GM19468 (cell line): Measurements from ENCODE around the gene TSPAN18.

ENCODE experiments used
- ATAC-seq: cut with Tn5 transposase; IDR thresholded peaks from one replicate; pipeline ENCODE4 v1.9.1; 2021; ENCODE audit warnings: mild to moderate bottlenecking, moderate library complexity, moderate number of reproducible peaks; ENCODE audit not compliant: unreplicated experiment; ENCODE audit errors: extremely low read depth

TSPAN18 gene

DNA sequence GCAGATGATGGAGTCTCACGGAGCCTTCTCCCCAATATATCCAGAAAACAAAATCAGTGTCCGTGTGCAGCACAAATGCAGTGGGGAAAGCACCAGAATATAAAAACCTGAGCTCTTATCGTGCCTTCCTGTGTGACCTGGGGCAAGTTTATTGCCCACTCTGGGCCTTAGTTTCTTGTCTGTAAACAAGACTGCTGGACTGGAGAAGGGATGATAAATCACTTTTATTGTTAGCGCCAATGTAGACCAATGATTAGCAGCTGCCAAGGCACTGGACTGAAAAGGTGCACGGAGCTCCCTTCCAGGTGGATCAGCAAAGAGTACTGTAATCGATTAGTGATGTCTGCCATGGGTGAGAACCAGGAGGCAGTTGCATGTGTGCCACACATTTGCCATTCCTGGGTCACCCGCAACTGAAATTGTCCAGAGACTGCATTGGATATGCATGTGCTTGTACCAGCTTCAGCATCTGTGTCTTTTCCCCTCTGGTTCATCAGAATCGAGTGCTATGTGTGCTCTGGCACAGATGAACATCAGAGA, 89.2 kb downstream of the TSPAN18 start:
- no peak for ATAC-seq

GRCh38 chr11:44816761-44817160, 90.0 kb downstream of the TSPAN18 start:
- ATAC-seq: no peak

- no peak for ATAC-seq
Measured at GRCh38 chr11:44817207-44817949, 90.6 kb downstream of the TSPAN18 start.

DNA sequence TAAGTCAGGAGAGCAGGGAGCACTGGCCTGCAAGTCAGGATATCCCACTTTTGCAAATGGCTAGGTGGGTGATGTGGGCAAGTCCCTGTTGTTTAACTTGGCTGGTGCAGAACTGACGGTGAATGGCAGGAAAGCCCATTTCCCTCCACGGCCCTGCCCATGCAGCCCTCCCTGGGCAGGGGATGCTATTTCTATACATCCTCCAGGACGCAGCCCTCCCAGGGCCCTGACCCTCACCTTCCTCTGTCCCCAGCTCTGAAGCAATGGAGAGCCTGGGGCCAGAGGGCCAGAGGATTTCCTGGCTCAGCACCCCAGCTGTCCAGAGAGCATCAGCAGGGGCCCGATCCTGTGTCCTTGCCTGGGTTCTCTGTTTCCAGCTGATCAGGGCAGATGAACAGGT, 91.3 kb downstream of the TSPAN18 start:
- no peak for ATAC-seq

GRCh38 chr11:44819346-44819745, 92.6 kb downstream of the TSPAN18 start:
- no peak for ATAC-seq

DNA sequence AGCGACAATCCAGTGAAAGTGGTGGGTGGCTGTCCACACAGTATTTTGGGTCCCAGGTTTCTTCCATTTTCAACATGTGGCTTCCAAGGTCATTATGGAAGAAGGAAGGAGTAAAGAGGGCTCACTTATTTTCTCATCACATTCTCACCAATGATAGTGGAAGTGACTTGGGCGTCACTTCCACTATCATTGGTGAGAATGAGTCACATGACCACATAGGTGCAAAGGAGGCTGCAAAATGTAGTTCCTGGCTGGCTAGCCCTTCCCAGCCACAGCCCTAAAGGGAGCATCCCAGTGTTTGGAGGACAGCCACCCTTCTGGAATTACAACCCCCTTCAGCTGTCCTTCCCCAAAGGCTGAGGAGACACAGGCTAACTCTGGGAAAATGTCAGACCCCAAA, 95.6 kb downstream of the TSPAN18 start:
- no peak for ATAC-seq

DNA sequence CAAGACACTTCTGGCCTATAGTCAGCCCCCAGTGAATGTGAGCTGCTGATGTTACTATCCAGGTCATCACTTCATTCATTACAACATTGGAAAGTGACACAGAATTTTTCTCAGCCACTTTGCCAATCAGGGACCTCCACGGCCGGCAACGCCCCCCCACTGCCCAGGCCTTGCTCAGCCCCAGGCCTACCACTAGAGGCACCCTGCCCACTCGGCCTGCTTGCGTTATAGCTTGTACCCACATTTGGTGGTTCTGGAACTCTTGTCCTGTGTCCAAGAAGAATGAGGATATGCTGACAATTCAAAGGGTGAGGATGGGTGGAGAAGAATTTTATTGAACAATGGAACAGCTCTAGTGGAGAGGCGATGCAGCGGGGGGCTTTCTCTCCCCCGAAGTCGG, 96.2 kb downstream of the TSPAN18 start:
- no peak for ATAC-seq

DNA sequence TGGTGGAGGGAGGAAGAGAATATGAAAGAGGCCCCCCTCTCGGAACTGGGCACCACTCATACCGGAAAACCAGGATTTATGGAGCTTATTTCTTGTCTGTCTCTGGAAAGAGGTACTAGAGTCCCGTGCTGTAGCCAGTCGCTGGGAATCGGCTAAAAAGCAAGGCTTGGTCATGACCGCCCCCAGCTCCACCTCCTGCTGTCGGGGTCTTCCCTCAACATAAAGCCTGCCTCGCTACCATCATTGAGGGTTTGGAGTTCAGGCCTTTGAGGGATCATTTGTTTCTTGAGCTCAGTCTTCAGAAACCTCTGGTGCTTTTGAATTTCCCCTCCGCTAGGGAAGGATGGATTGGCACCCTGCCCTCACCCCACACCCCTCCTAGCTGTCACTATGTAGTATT, 97.1 kb downstream of the TSPAN18 start:
- no peak for ATAC-seq

DNA sequence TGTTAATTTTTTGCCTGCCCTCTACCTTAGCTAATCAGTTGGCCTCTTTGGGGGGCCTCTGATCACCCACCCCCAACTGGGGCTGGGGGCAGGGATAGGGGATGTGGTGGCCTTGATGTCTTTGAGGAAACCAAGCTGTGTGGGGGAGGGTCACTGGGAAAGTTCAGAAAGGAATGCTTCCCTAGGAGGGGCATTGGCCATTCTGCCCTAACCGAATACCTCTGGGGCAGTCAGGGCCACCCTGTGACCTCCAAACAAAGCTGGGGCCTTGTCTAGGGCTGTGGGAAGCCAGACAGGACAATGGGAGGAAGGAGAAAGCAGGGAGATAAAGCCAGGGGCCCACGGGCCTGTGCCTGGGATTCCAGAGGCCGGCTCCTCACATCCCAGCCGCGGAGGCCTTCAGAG, 97.5 kb downstream of the TSPAN18 start:
- no peak for ATAC-seq

GRCh38 chr11:44825058-44825785, 98.5 kb downstream of the TSPAN18 start:
- ATAC-seq: no peak

- ATAC-seq: no peak
Measured at GRCh38 chr11:44826922-44827643, 100.3 kb downstream of the TSPAN18 start.

DNA sequence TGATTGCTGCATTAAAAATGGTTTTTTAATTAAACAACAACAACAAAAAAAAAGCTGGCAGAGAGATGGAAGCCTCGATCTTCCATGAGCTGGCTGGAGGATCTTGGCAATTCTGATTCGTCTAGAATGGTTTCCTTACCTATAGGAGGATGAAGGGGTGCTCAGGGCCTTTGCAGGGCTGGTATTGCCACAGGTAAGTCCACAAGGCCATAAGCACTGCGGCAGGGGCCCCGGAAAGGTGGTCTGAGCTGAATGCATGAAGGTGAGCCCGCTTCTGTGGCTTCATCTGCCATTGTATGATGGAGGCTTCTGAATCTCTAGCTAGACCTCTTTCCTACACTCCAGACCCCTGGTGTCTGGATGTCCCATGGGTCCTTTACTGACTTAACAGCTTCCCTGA, 101.5 kb downstream of the TSPAN18 start:
- no peak for ATAC-seq

DNA sequence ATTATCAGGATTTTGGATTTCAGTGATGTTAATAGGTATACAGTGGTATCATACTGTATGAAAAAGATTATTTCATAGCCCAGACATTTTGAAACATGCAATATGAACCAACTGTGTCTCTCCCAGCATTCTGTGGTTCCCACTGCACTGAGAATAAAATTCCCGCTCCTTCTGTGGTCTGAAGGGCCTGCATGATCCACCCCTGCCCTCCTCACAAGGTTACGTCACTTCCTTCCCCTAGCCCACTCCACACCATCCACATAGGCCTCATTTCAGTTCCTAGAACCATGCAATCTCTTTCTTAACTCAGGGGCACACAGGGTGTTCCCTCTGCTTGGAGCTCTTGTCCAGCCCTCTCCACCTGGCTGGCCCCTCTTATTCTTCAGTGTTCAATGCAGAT, 103.1 kb downstream of the TSPAN18 start:
- ATAC-seq: no peak

DNA sequence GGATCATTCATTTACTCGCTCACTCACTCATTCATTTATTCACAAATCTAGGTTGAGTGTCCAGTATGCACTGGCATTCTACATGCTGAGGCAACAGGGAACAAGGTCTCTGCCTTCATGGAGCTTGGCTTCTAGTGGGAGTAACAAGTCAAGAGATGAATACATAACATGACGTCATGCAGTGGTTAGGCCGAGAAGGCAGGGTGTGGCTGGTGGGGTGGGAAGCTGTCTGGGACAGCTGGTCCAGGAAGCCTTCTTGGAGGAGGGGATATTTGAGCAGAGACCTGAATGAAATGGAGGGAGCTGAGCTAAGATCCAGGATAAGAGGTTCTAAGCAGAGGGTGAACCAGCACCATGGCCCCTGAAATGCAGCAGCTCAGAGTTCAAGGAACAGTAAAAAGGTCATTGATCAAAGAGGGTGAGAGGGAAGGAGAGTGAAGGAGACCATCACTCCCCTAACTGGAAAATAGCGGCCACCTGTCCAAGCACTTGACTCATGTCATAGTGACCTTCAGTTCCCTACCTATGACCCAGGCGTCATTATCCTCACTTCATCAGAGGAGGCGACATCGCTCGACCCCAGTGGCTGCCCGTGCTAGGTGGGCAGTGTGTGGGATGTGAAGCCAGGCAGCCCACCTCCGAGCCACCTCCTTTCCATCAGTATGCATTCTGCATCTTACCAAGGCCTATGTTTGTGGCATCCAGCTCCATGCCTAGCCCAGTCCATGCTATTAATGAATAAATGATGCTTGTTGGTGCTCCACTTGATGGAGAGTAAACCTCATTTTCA, 105.0 kb downstream of the TSPAN18 start:
- ATAC-seq: no peak

- no peak for ATAC-seq
Measured at GRCh38 chr11:44832452-44832851, 105.7 kb downstream of the TSPAN18 start.

DNA sequence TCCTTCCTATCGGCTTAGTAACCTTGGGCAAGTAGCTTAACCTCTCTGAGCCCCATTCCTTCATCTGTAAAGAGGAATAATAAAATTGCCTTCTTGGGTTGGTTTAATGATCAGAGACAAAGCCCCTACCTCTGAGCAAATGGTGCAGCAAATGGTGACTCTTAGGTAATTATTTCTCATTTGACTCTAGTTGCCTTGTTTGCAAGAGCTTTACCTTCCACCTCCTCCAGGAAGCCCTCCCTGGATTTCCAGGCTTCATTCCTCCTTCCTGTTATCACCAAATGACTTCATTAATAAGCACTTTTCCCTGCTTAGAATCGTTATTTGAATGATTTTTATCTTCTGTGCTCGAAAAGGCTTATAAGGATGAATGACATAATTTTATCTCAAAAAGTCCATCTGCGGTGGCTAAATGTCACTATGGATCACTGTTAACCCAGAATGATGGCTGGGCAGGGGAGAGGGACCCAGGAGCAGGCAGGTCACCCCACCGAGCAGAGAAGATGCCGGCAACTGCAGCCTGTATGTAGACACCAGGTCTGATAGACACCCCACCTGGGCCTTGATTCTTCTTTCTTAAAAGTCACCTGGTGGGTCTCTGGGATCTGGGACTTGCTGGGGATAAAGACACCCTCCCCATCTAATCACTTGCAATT, 106.6 kb downstream of the TSPAN18 start:
- no peak for ATAC-seq

DNA sequence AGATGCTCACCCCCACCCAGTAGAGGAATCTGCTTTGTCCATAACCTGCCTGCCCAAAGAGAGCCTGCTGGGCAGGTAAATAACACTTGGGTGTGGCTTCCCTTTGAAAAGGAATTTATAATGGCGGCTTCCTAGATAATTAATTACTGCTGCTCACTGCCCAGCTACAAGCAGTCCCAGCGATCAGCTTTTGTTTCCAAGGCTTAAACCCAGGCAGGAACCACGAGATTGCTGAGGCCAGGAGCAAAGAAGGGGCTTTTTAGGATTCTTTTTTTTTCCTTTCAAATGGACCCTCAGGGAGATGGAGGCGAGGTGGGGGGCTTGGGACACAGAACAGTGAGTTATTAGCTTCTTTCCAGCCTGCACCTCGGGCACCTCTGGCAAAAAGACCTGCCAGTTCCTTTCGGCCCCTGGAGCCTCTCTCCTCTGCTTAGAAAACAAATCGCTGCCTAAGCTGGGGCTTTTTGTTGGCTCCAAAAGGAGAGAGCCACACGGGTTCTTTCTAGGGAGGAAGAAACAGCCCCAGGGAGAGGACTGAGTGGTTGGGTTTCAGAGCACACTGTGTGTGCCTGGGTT, 107.2 kb downstream of the TSPAN18 start:
- no peak for ATAC-seq

- no peak for ATAC-seq
Measured at GRCh38 chr11:44834846-44835245, 108.1 kb downstream of the TSPAN18 start.

- no peak for ATAC-seq
Measured at GRCh38 chr11:44835296-44835695, 108.5 kb downstream of the TSPAN18 start.
